Measurements from ENCODE around the gene RARRES1. TPM values are rescaled to one million over a fixed set of nuclear protein-coding genes. Genes with fewer than 3 reads are reported as not detected.

Gene RARRES1
- total RNA-seq, 2 donors from 2014 or later, result 0.41 TPM; not detected in 1

- ATAC-seq (replicated peaks in 1 of 2) (no peak), DNase-seq (no peak)
- H3K27ac Mint-ChIP-seq, result no peak overlapping the region
- no peaks in the 10 kb centered on the region for H3K9me3 Mint-ChIP-seq
- no peaks in the 10 kb centered on the region for H3K36me3 Mint-ChIP-seq (ENCODE audit: insufficient read depth in 2 of 2)
- peaks cover 5% of the 10 kb centered on the region for H3K4me1 Mint-ChIP-seq (ENCODE audit: low read depth)
- H3K27me3 Mint-ChIP-seq (ENCODE audit: low read depth), result no peaks in the 10 kb centered on the region
- no peak overlapping the region for H3K4me3 Mint-ChIP-seq
Observed at GRCh38 chr3:158770741-158771350, 38.6 kb upstream of the RARRES1 start.

- Mint-ChIP-seq H3K36me3 (ENCODE audit: insufficient read depth in 2 of 2) (no peaks in the 10 kb centered on the region), H3K27ac (no peak overlapping the region), H3K4me1 (ENCODE audit: low read depth) (peaks cover under 1% of the 10 kb centered on the region), H3K4me3 (no peak overlapping the region), H3K9me3 (no peaks in the 10 kb centered on the region), H3K27me3 (ENCODE audit: low read depth) (no peaks in the 10 kb centered on the region)
- DNase-seq (no peak), ATAC-seq (replicated peaks in 1 of 2) (no peak)
Observed at GRCh38 chr3:158769952-158770740, 37.9 kb upstream of the RARRES1 start.

GRCh38 chr3:158769549-158769948 lies 37.3 kb upstream of the RARRES1 start:
- Mint-ChIP-seq H3K27ac (no peak overlapping the region), H3K27me3 (ENCODE audit: low read depth) (no peaks in the 10 kb centered on the region), H3K4me1 (ENCODE audit: low read depth) (no peaks in the 10 kb centered on the region), H3K36me3 (ENCODE audit: insufficient read depth in 2 of 2) (no peaks in the 10 kb centered on the region), H3K4me3 (no peak overlapping the region), H3K9me3 (no peaks in the 10 kb centered on the region)
- ATAC-seq (replicated peaks in 1 of 2) (no peak), DNase-seq (no peak)

- Mint-ChIP-seq H3K4me1 (ENCODE audit: low read depth) (no peaks in the 10 kb centered on the region), H3K27me3 (ENCODE audit: low read depth) (no peaks in the 10 kb centered on the region), H3K27ac (no peak overlapping the region), H3K36me3 (ENCODE audit: insufficient read depth in 2 of 2) (no peaks in the 10 kb centered on the region), H3K4me3 (no peak overlapping the region), H3K9me3 (no peaks in the 10 kb centered on the region)
- no peak for DNase-seq
- ATAC-seq (replicated peaks in 1 of 2), result no peak
Observed at GRCh38 chr3:158768881-158769543, 36.8 kb upstream of the RARRES1 start.

GRCh38 chr3:158768361-158768787 lies 36.1 kb upstream of the RARRES1 start:
- Mint-ChIP-seq H3K36me3 (ENCODE audit: insufficient read depth in 2 of 2) (no peaks in the 10 kb centered on the region), H3K27ac (no peak overlapping the region), H3K4me3 (no peak overlapping the region), H3K4me1 (ENCODE audit: low read depth) (no peaks in the 10 kb centered on the region), H3K27me3 (ENCODE audit: low read depth) (no peaks in the 10 kb centered on the region), H3K9me3 (no peaks in the 10 kb centered on the region)
- DNase-seq, result no peak
- ATAC-seq (replicated peaks in 1 of 2), result no peak

- Mint-ChIP-seq H3K9me3 (no peaks in the 10 kb centered on the region), H3K36me3 (ENCODE audit: insufficient read depth in 2 of 2) (no peaks in the 10 kb centered on the region), H3K27me3 (ENCODE audit: low read depth) (no peaks in the 10 kb centered on the region), H3K4me1 (ENCODE audit: low read depth) (no peaks in the 10 kb centered on the region), H3K4me3 (no peak overlapping the region), H3K27ac (no peak overlapping the region)
- ATAC-seq (replicated peaks in 1 of 2) (no peak), DNase-seq (no peak)
Observed at GRCh38 chr3:158766364-158766763, 34.1 kb upstream of the RARRES1 start.

GRCh38 chr3:158765518-158766205 lies 33.4 kb upstream of the RARRES1 start:
- no peaks in the 10 kb centered on the region for H3K9me3 Mint-ChIP-seq
- no peak overlapping the region for H3K4me3 Mint-ChIP-seq
- H3K36me3 Mint-ChIP-seq (ENCODE audit: insufficient read depth in 2 of 2), result no peaks in the 10 kb centered on the region
- ATAC-seq (replicated peaks in 1 of 2), result no peak
- no peaks in the 10 kb centered on the region for H3K27me3 Mint-ChIP-seq (ENCODE audit: low read depth)
- no peak for DNase-seq
- no peaks in the 10 kb centered on the region for H3K4me1 Mint-ChIP-seq (ENCODE audit: low read depth)
- H3K27ac Mint-ChIP-seq, result no peak overlapping the region

GRCh38 chr3:158763421-158763820 lies 31.2 kb upstream of the RARRES1 start:
- no peak overlapping the region for H3K27ac Mint-ChIP-seq

GRCh38 chr3:158762701-158763100 lies 30.4 kb upstream of the RARRES1 start:
- ATAC-seq (replicated peaks in 1 of 2), result no peak
- no peak overlapping the region for H3K27ac Mint-ChIP-seq
- H3K9me3 Mint-ChIP-seq, result no peaks in the 10 kb centered on the region
- H3K4me3 Mint-ChIP-seq, result no peak overlapping the region
- DNase-seq, result no peak
- H3K4me1 Mint-ChIP-seq (ENCODE audit: low read depth), result no peaks in the 10 kb centered on the region
- H3K36me3 Mint-ChIP-seq (ENCODE audit: insufficient read depth in 2 of 2), result no peaks in the 10 kb centered on the region
- H3K27me3 Mint-ChIP-seq (ENCODE audit: low read depth), result no peaks in the 10 kb centered on the region

More at GRCh38 chr3:158763421-158763820, 31.2 kb upstream of the RARRES1 start:
- Mint-ChIP-seq H3K36me3 (ENCODE audit: insufficient read depth in 2 of 2) (no peaks in the 10 kb centered on the region), H3K9me3 (no peaks in the 10 kb centered on the region), H3K4me1 (ENCODE audit: low read depth) (no peaks in the 10 kb centered on the region), H3K4me3 (no peak overlapping the region), H3K27me3 (ENCODE audit: low read depth) (no peaks in the 10 kb centered on the region)
- ATAC-seq (replicated peaks in 1 of 2) (no peak), DNase-seq (no peak)

- no peak overlapping the region for H3K27ac Mint-ChIP-seq
- H3K36me3 Mint-ChIP-seq (ENCODE audit: insufficient read depth in 2 of 2), result no peaks in the 10 kb centered on the region
- no peaks in the 10 kb centered on the region for H3K9me3 Mint-ChIP-seq
- no peaks in the 10 kb centered on the region for H3K27me3 Mint-ChIP-seq (ENCODE audit: low read depth)
- no peak for ATAC-seq (replicated peaks in 1 of 2)
- H3K4me1 Mint-ChIP-seq (ENCODE audit: low read depth), result no peaks in the 10 kb centered on the region
- DNase-seq, result no peak
- no peak overlapping the region for H3K4me3 Mint-ChIP-seq
Observed at GRCh38 chr3:158761350-158761749, 29.1 kb upstream of the RARRES1 start.

- Mint-ChIP-seq H3K36me3 (ENCODE audit: insufficient read depth in 2 of 2) (no peaks in the 10 kb centered on the region), H3K9me3 (no peaks in the 10 kb centered on the region), H3K27ac (no peak overlapping the region)
Observed at GRCh38 chr3:158755421-158755820, 23.2 kb upstream of the RARRES1 start.

GRCh38 chr3:158753854-158754253 lies 21.6 kb upstream of the RARRES1 start:
- DNase-seq (no peak), ATAC-seq (replicated peaks in 1 of 2) (no peak)
- Mint-ChIP-seq H3K27me3 (ENCODE audit: low read depth) (no peaks in the 10 kb centered on the region), H3K36me3 (ENCODE audit: insufficient read depth in 2 of 2) (no peaks in the 10 kb centered on the region), H3K9me3 (no peaks in the 10 kb centered on the region), H3K27ac (no peak overlapping the region), H3K4me3 (no peak overlapping the region), H3K4me1 (ENCODE audit: low read depth) (no peaks in the 10 kb centered on the region)

More at GRCh38 chr3:158755421-158755820, 23.2 kb upstream of the RARRES1 start:
- Mint-ChIP-seq H3K27me3 (ENCODE audit: low read depth) (no peaks in the 10 kb centered on the region), H3K4me3 (no peak overlapping the region), H3K4me1 (ENCODE audit: low read depth) (no peaks in the 10 kb centered on the region)
- no peak for ATAC-seq (replicated peaks in 1 of 2)
- no peak for DNase-seq

- ATAC-seq (replicated peaks in 1 of 2), result no peak
- H3K9me3 Mint-ChIP-seq, result no peaks in the 10 kb centered on the region
- no peaks in the 10 kb centered on the region for H3K36me3 Mint-ChIP-seq (ENCODE audit: insufficient read depth in 2 of 2)
- H3K27ac Mint-ChIP-seq, result no peak overlapping the region
- H3K4me1 Mint-ChIP-seq (ENCODE audit: low read depth), result no peaks in the 10 kb centered on the region
- no peak for DNase-seq
- no peak overlapping the region for H3K4me3 Mint-ChIP-seq
- H3K27me3 Mint-ChIP-seq (ENCODE audit: low read depth), result no peaks in the 10 kb centered on the region
Observed at GRCh38 chr3:158751316-158751715, 19.1 kb upstream of the RARRES1 start.

Measured in activated T-cell treated with anti-CD3 and anti-CD28 coated beads, Interleukin-2, amount 50 U/mL, for 72 hours (primary cell).